Measurements from ENCODE around the gene SCYL1. TPM values are rescaled to one million over a fixed set of nuclear protein-coding genes. Genes with fewer than 3 reads are reported as not detected.

The SCYL1 gene
- total RNA-seq, 4 donors from 2014 or later: 74.3 to 115 (median 104) TPM

GRCh38 chr11:65553301-65554001, 28.6 kb downstream of the SCYL1 start:
- no peak for DNase-seq (ENCODE audit: extremely low spot score)
- intact Hi-C loops (cut with DNase I): no loop called here
- Histone ChIP-seq H3K27me3 (no peaks in the 10 kb centered on the region), H3K9me3 (no peaks in the 10 kb centered on the region), H3K27ac (replicated peaks in 1 of 4) (peak overlapping the region in 2 of 4 donors; percentile 1 to 98), H3K36me3 (peaks cover 0 to 52% (median 50%) of the 10 kb centered on the region in 4 donors), H3K4me1 (peaks cover 31 to 63% (median 56%) of the 10 kb centered on the region in 4 donors), H3K4me3 (no peak overlapping the region)
- 70% methylated on average over 27 of the region's 37 CpGs for WGBS
- TF ChIP-seq EP300 (IDR thresholded peaks at IDR 0.05) (no peak), POLR2AphosphoS5 (IDR thresholded peaks at IDR 0.05) (no peak)
- TF ChIP-seq, protein P1, sequence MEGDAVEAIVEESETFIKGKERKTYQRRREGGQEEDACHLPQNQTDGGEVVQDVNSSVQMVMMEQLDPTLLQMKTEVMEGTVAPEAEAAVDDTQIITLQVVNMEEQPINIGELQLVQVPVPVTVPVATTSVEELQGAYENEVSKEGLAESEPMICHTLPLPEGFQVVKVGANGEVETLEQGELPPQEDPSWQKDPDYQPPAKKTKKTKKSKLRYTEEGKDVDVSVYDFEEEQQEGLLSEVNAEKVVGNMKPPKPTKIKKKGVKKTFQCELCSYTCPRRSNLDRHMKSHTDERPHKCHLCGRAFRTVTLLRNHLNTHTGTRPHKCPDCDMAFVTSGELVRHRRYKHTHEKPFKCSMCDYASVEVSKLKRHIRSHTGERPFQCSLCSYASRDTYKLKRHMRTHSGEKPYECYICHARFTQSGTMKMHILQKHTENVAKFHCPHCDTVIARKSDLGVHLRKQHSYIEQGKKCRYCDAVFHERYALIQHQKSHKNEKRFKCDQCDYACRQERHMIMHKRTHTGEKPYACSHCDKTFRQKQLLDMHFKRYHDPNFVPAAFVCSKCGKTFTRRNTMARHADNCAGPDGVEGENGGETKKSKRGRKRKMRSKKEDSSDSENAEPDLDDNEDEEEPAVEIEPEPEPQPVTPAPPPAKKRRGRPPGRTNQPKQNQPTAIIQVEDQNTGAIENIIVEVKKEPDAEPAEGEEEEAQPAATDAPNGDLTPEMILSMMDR (IDR thresholded peaks at IDR 0.05): no peak

- DNase-seq (ENCODE audit: extremely low spot score): no peak
- H3K9me3 ChIP-seq: no peaks in the 10 kb centered on the region
- no peak overlapping the region for H3K4me3 ChIP-seq
- H3K36me3 ChIP-seq: peaks cover 0 to 45% (median 42%) of the 10 kb centered on the region in 4 donors
- peaks cover 39 to 71% (median 64%) of the 10 kb centered on the region in 4 donors for H3K4me1 ChIP-seq
- TF ChIP-seq EP300 (IDR thresholded peaks at IDR 0.05): no peak
- TF ChIP-seq POLR2AphosphoS5 (IDR thresholded peaks at IDR 0.05): no peak
- TF ChIP-seq POLR2A (IDR thresholded peaks at IDR 0.05; ENCODE audit: low read depth): no peak
- TF ChIP-seq, protein P1 (IDR thresholded peaks at IDR 0.05): no peak
- 83% methylated on average over 24 of the region's 27 CpGs for WGBS
- intact Hi-C loops (cut with DNase I): no loop called here
- H3K27me3 ChIP-seq: no peaks in the 10 kb centered on the region
- H3K27ac ChIP-seq (replicated peaks in 1 of 4): peak overlapping the region in 2 of 4 donors; percentile 96 to 98
Measured at GRCh38 chr11:65554057-65554818, 29.4 kb downstream of the SCYL1 start.

- Histone ChIP-seq H3K27ac (replicated peaks in 1 of 4) (peak overlapping the region; percentile 87 to 99 (median 97)), H3K4me3 (no peak overlapping the region), H3K27me3 (no peaks in the 10 kb centered on the region), H3K9me3 (no peaks in the 10 kb centered on the region), H3K36me3 (peaks cover 0 to 42% (median 39%) of the 10 kb centered on the region in 4 donors), H3K4me1 (peaks cover 46 to 78% (median 70%) of the 10 kb centered on the region in 4 donors)
- no peak for TF ChIP-seq POLR2AphosphoS5 (IDR thresholded peaks at IDR 0.05)
- no peak for TF ChIP-seq POLR2A (IDR thresholded peaks at IDR 0.05; ENCODE audit: low read depth)
- no peak for TF ChIP-seq EP300 (IDR thresholded peaks at IDR 0.05)
- TF ChIP-seq, protein P1 (IDR thresholded peaks at IDR 0.05): no peak
- intact Hi-C loops (cut with DNase I): no loop called here
- WGBS: 65% methylated on average over 4 of the region's 4 CpGs
- DNase-seq (ENCODE audit: extremely low spot score): no peak
Measured at GRCh38 chr11:65554842-65555430, 30.1 kb downstream of the SCYL1 start.

DNA sequence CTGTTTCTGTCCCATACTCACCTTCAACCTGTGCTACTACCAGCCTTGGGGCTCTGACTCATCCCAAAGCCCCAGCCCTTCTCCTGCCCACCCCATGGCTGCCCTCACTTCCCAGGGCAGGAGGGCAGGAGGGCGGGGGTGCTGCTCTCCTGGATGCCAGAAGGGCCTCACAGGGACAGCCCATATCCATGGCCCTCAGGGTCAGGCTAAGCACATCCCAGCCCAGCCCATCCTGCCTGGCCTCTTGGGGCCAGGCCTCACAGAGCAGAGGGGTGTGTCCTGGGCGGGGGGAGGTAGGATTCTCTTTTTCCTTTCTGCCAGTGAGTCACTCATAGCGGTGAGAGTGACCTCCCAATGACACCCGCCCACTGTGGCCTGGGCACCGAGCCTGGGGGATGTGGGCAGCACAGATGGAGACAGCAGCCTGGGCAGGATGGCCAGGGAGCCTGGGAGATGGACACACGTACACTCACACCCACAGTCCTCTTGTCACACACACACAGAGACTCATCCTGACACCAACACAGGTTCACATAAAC, 30.9 kb downstream of the SCYL1 start:
- no peaks in the 10 kb centered on the region for H3K27me3 ChIP-seq
- H3K4me3 ChIP-seq: no peak overlapping the region
- H3K4me1 ChIP-seq: peaks cover 54 to 86% (median 79%) of the 10 kb centered on the region in 4 donors
- DNase-seq (ENCODE audit: extremely low spot score): no peak
- TF ChIP-seq POLR2AphosphoS5 (IDR thresholded peaks at IDR 0.05) (peak; percentile 25 to 32), EP300 (IDR thresholded peaks at IDR 0.05) (no peak), POLR2A (IDR thresholded peaks at IDR 0.05; ENCODE audit: low read depth) (no peak)
- TF ChIP-seq, protein P1 (IDR thresholded peaks at IDR 0.05): no peak
- H3K36me3 ChIP-seq: peaks cover 0 to 35% (median 31%) of the 10 kb centered on the region in 4 donors
- WGBS: 20% methylated on average over 4 of the region's 6 CpGs
- H3K9me3 ChIP-seq: no peaks in the 10 kb centered on the region
- intact Hi-C loops (cut with DNase I): no loop called here
- peak overlapping the region; percentile 87 to 99 (median 97) for H3K27ac ChIP-seq (replicated peaks in 1 of 4)

All from esophagus muscularis mucosa (tissue), 4 donors.